Astrocyte (in vitro differentiated cells and primary cell): ENCODE results near the gene RAPGEF4. TPM values are rescaled to one million over a fixed set of nuclear protein-coding genes. Genes with fewer than 3 reads are reported as not detected.

Source experiments
- DNase-seq: peaks from one replicate; pipeline ENCODE4 v3.0.0-alpha.2; 2010; ENCODE audit warnings: low read depth
- FAIRE-seq: peaks from 2 replicates; lab custom pipeline; 2011; peaks lifted over from hg19 to GRCh38; lab: Jason Lieb, UNC
- H2AFZ ChIP-seq: 2 replicates; pipeline ENCODE4 v1.6.0; 2012; ENCODE audit warnings: low read depth, low read length, inconsistent platforms
- H3K27ac ChIP-seq: 2 replicates; pipeline ENCODE4 v1.5.1; 2011; ENCODE audit warnings: low read depth, low read length, inconsistent platforms
- H3K27me3 ChIP-seq: 2 replicates; pipeline ENCODE4 v1.6.0; 2011; ENCODE audit warnings: low read length, inconsistent platforms; ENCODE audit not compliant: insufficient read depth
- H3K36me3 ChIP-seq: 2 replicates; pipeline ENCODE4 v1.5.1; 2011; ENCODE audit warnings: low read length, inconsistent platforms; ENCODE audit not compliant: insufficient read depth
- H3K4me1 ChIP-seq: 2 replicates; pipeline ENCODE4 v1.5.1; 2011; ENCODE audit warnings: low read length, inconsistent platforms; ENCODE audit not compliant: insufficient read depth
- H3K4me2 ChIP-seq: 2 replicates; pipeline ENCODE4 v1.6.0; 2012; ENCODE audit warnings: low read length, inconsistent platforms
- H3K4me3 ChIP-seq: 2 replicates; pipeline ENCODE4 v1.5.1; 2011; ENCODE audit warnings: low read depth, mild to moderate bottlenecking, low read length, inconsistent platforms; ENCODE audit not compliant: insufficient read depth
- H3K79me2 ChIP-seq: 2 replicates; pipeline ENCODE4 v1.6.0; 2012; ENCODE audit warnings: mild to moderate bottlenecking, low read length, inconsistent platforms; ENCODE audit not compliant: insufficient read depth
- H3K9ac ChIP-seq: 2 replicates; pipeline ENCODE4 v1.6.0; 2012; ENCODE audit warnings: mild to moderate bottlenecking, low read length, inconsistent platforms
- H3K9me3 ChIP-seq: 2 replicates; pipeline ENCODE4 v1.5.1; 2012; ENCODE audit warnings: low read depth, mild to moderate bottlenecking, low read length, inconsistent platforms; ENCODE audit not compliant: insufficient read depth
- H4K20me1 ChIP-seq: 2 replicates; pipeline ENCODE4 v1.6.0; 2012; ENCODE audit warnings: low read length, inconsistent platforms; ENCODE audit not compliant: insufficient read depth
- H3K27ac Mint-ChIP-seq: one replicate; pipeline ENCODE4 v1.8.0; 2021; ENCODE audit warnings: mild to moderate bottlenecking, mixed read lengths; ENCODE audit not compliant: unreplicated experiment
- H3K27me3 Mint-ChIP-seq: one replicate; pipeline ENCODE4 v1.8.0; 2021; ENCODE audit warnings: low read depth, mixed read lengths; ENCODE audit not compliant: unreplicated experiment
- H3K36me3 Mint-ChIP-seq: one replicate; pipeline ENCODE4 v1.8.0; 2021; ENCODE audit warnings: low read depth, mixed read lengths; ENCODE audit not compliant: unreplicated experiment
- H3K4me1 Mint-ChIP-seq: one replicate; pipeline ENCODE4 v1.8.0; 2021; ENCODE audit warnings: low read depth, mixed read lengths; ENCODE audit not compliant: unreplicated experiment
- H3K4me3 Mint-ChIP-seq: one replicate; pipeline ENCODE4 v1.8.0; 2021; ENCODE audit warnings: mild to moderate bottlenecking, moderate library complexity, mixed read lengths; ENCODE audit not compliant: unreplicated experiment
- H3K9me3 Mint-ChIP-seq: one replicate; pipeline ENCODE4 v1.8.0; 2021; ENCODE audit warnings: mild to moderate bottlenecking, mixed read lengths; ENCODE audit not compliant: unreplicated experiment
- EZH2 ChIP-seq: IDR thresholded peaks from 2 replicates; pipeline ENCODE4 v1.6.1; 2012; ENCODE audit warnings: mild to moderate bottlenecking, low read length, inconsistent platforms; ENCODE audit not compliant: insufficient read depth
- total RNA-seq: library from RNA; stranded (reverse); gene quantifications from 2 replicates; pipeline ENCODE4 v1.2.1, GENCODE V29; 2021
- TF ChIP-seq, protein P1 (sequence below): IDR thresholded peaks from 2 replicates; pipeline ENCODE4 v1.5.1; 2011; ENCODE audit warnings: low read depth, mild to moderate bottlenecking, inconsistent platforms, low read length, moderate library complexity; ENCODE audit not compliant: insufficient read depth

The RAPGEF4 gene
- total RNA-seq, 1 donor from 2014 or later, result 1.1 TPM

DNA sequence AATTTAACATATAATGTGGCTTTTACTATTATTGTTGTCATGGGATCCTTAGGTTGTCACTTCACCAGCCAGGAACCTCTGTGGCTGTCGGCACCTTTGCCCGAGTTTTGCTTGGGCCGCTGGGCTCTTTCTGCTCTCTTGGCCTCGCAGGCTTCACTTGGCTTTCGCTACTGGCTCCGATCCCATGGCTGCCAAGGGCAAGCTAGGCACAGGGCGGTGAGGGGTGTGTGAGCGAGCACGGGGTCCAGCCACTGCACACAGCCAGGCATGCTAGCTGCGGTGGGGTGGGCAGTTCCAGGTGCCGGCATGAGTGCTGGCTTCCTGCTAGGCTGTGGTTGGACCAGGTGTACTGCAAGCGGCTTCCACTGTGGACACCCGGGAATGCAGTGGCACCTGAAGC, 23.4 kb upstream of the RAPGEF4 start:
- no peak for DNase-seq
- no peak overlapping the region for H3K4me3 ChIP-seq

GRCh38 chr2:172713365-172713875, 22.2 kb upstream of the RAPGEF4 start:
- H3K9ac ChIP-seq, result no peak overlapping the region
- peaks cover 5% of the 10 kb centered on the region for H3K4me1 Mint-ChIP-seq
- no peaks in the 10 kb centered on the region for H3K27me3 ChIP-seq
- H3K4me1 ChIP-seq, result peaks cover 10% of the 10 kb centered on the region
- no peaks in the 10 kb centered on the region for H4K20me1 ChIP-seq
- no peak overlapping the region for H3K27ac ChIP-seq
- H3K27me3 Mint-ChIP-seq, result no peaks in the 10 kb centered on the region
- no peak overlapping the region for H3K4me3 Mint-ChIP-seq
- no peak overlapping the region for H3K27ac Mint-ChIP-seq
- DNase-seq (no peak), FAIRE-seq (no peak)
- no peaks in the 10 kb centered on the region for H3K9me3 Mint-ChIP-seq
- no peaks in the 10 kb centered on the region for H3K36me3 Mint-ChIP-seq
- no peak overlapping the region for H2AFZ ChIP-seq
- H3K4me2 ChIP-seq, result no peak overlapping the region
- H3K4me3 ChIP-seq, result no peak overlapping the region
- H3K36me3 ChIP-seq, result no peaks in the 10 kb centered on the region
- no peak for TF ChIP-seq EZH2
- TF ChIP-seq, protein P1, sequence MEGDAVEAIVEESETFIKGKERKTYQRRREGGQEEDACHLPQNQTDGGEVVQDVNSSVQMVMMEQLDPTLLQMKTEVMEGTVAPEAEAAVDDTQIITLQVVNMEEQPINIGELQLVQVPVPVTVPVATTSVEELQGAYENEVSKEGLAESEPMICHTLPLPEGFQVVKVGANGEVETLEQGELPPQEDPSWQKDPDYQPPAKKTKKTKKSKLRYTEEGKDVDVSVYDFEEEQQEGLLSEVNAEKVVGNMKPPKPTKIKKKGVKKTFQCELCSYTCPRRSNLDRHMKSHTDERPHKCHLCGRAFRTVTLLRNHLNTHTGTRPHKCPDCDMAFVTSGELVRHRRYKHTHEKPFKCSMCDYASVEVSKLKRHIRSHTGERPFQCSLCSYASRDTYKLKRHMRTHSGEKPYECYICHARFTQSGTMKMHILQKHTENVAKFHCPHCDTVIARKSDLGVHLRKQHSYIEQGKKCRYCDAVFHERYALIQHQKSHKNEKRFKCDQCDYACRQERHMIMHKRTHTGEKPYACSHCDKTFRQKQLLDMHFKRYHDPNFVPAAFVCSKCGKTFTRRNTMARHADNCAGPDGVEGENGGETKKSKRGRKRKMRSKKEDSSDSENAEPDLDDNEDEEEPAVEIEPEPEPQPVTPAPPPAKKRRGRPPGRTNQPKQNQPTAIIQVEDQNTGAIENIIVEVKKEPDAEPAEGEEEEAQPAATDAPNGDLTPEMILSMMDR, result no peak
- H3K79me2 ChIP-seq, result no peaks in the 10 kb centered on the region
- H3K9me3 ChIP-seq, result no peaks in the 10 kb centered on the region

More for the DNA sequence above, 23.4 kb upstream of the RAPGEF4 start:
- Histone ChIP-seq H3K9ac (no peak overlapping the region), H3K4me1 (peaks cover 10% of the 10 kb centered on the region), H3K4me2 (no peak overlapping the region), H3K27ac (no peak overlapping the region), H4K20me1 (no peaks in the 10 kb centered on the region), H3K79me2 (no peaks in the 10 kb centered on the region), H3K27me3 (no peaks in the 10 kb centered on the region), H3K36me3 (no peaks in the 10 kb centered on the region), H2AFZ (no peak overlapping the region), H3K9me3 (no peaks in the 10 kb centered on the region)
- Mint-ChIP-seq H3K4me3 (no peak overlapping the region), H3K4me1 (peaks cover 5% of the 10 kb centered on the region), H3K27me3 (no peaks in the 10 kb centered on the region), H3K36me3 (no peaks in the 10 kb centered on the region), H3K27ac (no peak overlapping the region), H3K9me3 (no peaks in the 10 kb centered on the region)
- TF ChIP-seq, protein P1, result no peak
- no peak for TF ChIP-seq EZH2
- no peak for FAIRE-seq

DNA sequence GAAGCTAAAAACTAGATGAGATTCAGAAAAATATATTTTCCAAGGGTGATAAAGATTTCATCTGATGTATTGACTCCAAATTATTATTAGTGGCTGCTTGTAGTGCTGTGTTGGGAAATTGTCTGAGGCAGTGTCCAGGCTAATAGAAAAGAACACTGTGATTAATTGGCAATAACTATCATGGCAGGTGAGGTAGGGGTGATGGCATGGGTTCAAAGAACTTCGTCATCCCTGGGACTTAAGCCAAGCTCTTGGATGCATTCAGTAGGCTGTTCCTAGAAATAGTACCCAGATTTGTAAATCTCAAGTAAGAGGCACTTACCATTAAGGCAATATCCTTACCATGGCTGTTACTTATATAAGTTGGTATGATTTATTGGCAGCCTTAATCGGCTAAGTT, 13.2 kb upstream of the RAPGEF4 start:
- no peak for TF ChIP-seq EZH2
- TF ChIP-seq, protein P1, result no peak
- H3K4me3 Mint-ChIP-seq, result no peak overlapping the region
- FAIRE-seq, result no peak

More for the DNA sequence above, 13.2 kb upstream of the RAPGEF4 start:
- H3K4me1 Mint-ChIP-seq, result peaks cover 2% of the 10 kb centered on the region
- H4K20me1 ChIP-seq, result no peaks in the 10 kb centered on the region
- H3K79me2 ChIP-seq, result no peaks in the 10 kb centered on the region
- H3K36me3 ChIP-seq, result no peaks in the 10 kb centered on the region
- peaks cover 3% of the 10 kb centered on the region for H3K27me3 Mint-ChIP-seq
- no peaks in the 10 kb centered on the region for H3K27me3 ChIP-seq
- H2AFZ ChIP-seq, result no peak overlapping the region
- H3K4me1 ChIP-seq, result no peaks in the 10 kb centered on the region
- no peaks in the 10 kb centered on the region for H3K9me3 ChIP-seq
- H3K27ac Mint-ChIP-seq, result no peak overlapping the region
- H3K9me3 Mint-ChIP-seq, result peaks cover 6% of the 10 kb centered on the region
- peaks cover 3% of the 10 kb centered on the region for H3K36me3 Mint-ChIP-seq
- peak; percentile 25 for DNase-seq
- H3K4me2 ChIP-seq, result no peak overlapping the region
- H3K27ac ChIP-seq, result no peak overlapping the region
- H3K4me3 ChIP-seq, result no peak overlapping the region
- H3K9ac ChIP-seq, result no peak overlapping the region
